Measurements from ENCODE around the gene NEMP1.

NEMP1 gene

GRCh38 chr12:57012600-57013465, 65.8 kb downstream of the NEMP1 start:
- Histone ChIP-seq H3K4me1 (ENCODE audit: control insufficient read depth in 2 of 2, insufficient read depth in 2 of 2, low read length in 2 of 2) (no peaks in the 10 kb centered on the region), H3K36me3 (ENCODE audit: control insufficient read depth in 2 of 2, insufficient read depth in 2 of 2, low read length in 2 of 2) (no peaks in the 10 kb centered on the region), H3K27me3 (ENCODE audit: control insufficient read depth in 2 of 2, insufficient read depth in 2 of 2, low read length in 2 of 2) (no peaks in the 10 kb centered on the region), H3K4me3 (ENCODE audit: low read length in 2 of 2) (no peak overlapping the region), H3K9ac (ENCODE audit: low read depth in 1 of 2, low read length in 2 of 2) (no peak overlapping the region), H3K27ac (ENCODE audit: low read depth in 2 of 2, low read length in 2 of 2) (no peak overlapping the region), H3K9me3 (ENCODE audit: control insufficient read depth in 2 of 2, low read length in 2 of 2) (no peaks in the 10 kb centered on the region)

- H3K4me3 ChIP-seq (ENCODE audit: low read length in 2 of 2) = no peak overlapping the region
- H3K27me3 ChIP-seq (ENCODE audit: control insufficient read depth in 2 of 2, insufficient read depth in 2 of 2, low read length in 2 of 2) = no peaks in the 10 kb centered on the region
- H3K9me3 ChIP-seq (ENCODE audit: control insufficient read depth in 2 of 2, low read length in 2 of 2) = no peaks in the 10 kb centered on the region
- no peak overlapping the region for H3K27ac ChIP-seq (ENCODE audit: low read depth in 2 of 2, low read length in 2 of 2)
- no peak overlapping the region for H3K9ac ChIP-seq (ENCODE audit: low read depth in 1 of 2, low read length in 2 of 2)
- H3K4me1 ChIP-seq (ENCODE audit: control insufficient read depth in 2 of 2, insufficient read depth in 2 of 2, low read length in 2 of 2) = peaks cover 2 to 3% of the 10 kb centered on the region in 2 donors
- no peaks in the 10 kb centered on the region for H3K36me3 ChIP-seq (ENCODE audit: control insufficient read depth in 2 of 2, insufficient read depth in 2 of 2, low read length in 2 of 2)
Observed at GRCh38 chr12:57011438-57012424, 66.9 kb downstream of the NEMP1 start.

- peaks cover 5% of the 10 kb centered on the region in 2 donors for H3K4me1 ChIP-seq (ENCODE audit: control insufficient read depth in 2 of 2, insufficient read depth in 2 of 2, low read length in 2 of 2)
- H3K4me3 ChIP-seq (ENCODE audit: low read length in 2 of 2) = no peak overlapping the region
- no peaks in the 10 kb centered on the region for H3K9me3 ChIP-seq (ENCODE audit: control insufficient read depth in 2 of 2, low read length in 2 of 2)
- no peaks in the 10 kb centered on the region for H3K36me3 ChIP-seq (ENCODE audit: control insufficient read depth in 2 of 2, insufficient read depth in 2 of 2, low read length in 2 of 2)
- H3K27ac ChIP-seq (ENCODE audit: low read depth in 2 of 2, low read length in 2 of 2) = no peak overlapping the region
- no peaks in the 10 kb centered on the region for H3K27me3 ChIP-seq (ENCODE audit: control insufficient read depth in 2 of 2, insufficient read depth in 2 of 2, low read length in 2 of 2)
- no peak overlapping the region for H3K9ac ChIP-seq (ENCODE audit: low read depth in 1 of 2, low read length in 2 of 2)
Observed at GRCh38 chr12:57010627-57011247, 67.9 kb downstream of the NEMP1 start.

GRCh38 chr12:57009949-57010626, 68.5 kb downstream of the NEMP1 start:
- Histone ChIP-seq H3K27ac (ENCODE audit: low read depth in 2 of 2, low read length in 2 of 2) (no peak overlapping the region), H3K9me3 (ENCODE audit: control insufficient read depth in 2 of 2, low read length in 2 of 2) (no peaks in the 10 kb centered on the region), H3K36me3 (ENCODE audit: control insufficient read depth in 2 of 2, insufficient read depth in 2 of 2, low read length in 2 of 2) (no peaks in the 10 kb centered on the region), H3K4me1 (ENCODE audit: control insufficient read depth in 2 of 2, insufficient read depth in 2 of 2, low read length in 2 of 2) (peaks cover 5 to 11% of the 10 kb centered on the region in 2 donors), H3K9ac (ENCODE audit: low read depth in 1 of 2, low read length in 2 of 2) (no peak overlapping the region), H3K4me3 (ENCODE audit: low read length in 2 of 2) (no peak overlapping the region), H3K27me3 (ENCODE audit: control insufficient read depth in 2 of 2, insufficient read depth in 2 of 2, low read length in 2 of 2) (no peaks in the 10 kb centered on the region)

- peaks cover 5 to 11% of the 10 kb centered on the region in 2 donors for H3K4me1 ChIP-seq (ENCODE audit: control insufficient read depth in 2 of 2, insufficient read depth in 2 of 2, low read length in 2 of 2)
- no peak overlapping the region for H3K4me3 ChIP-seq (ENCODE audit: low read length in 2 of 2)
- no peaks in the 10 kb centered on the region for H3K27me3 ChIP-seq (ENCODE audit: control insufficient read depth in 2 of 2, insufficient read depth in 2 of 2, low read length in 2 of 2)
- H3K9ac ChIP-seq (ENCODE audit: low read depth in 1 of 2, low read length in 2 of 2) = no peak overlapping the region
- no peaks in the 10 kb centered on the region for H3K9me3 ChIP-seq (ENCODE audit: control insufficient read depth in 2 of 2, low read length in 2 of 2)
- peak overlapping the region in 1 of 2 donors; percentile 6 for H3K27ac ChIP-seq (ENCODE audit: low read depth in 2 of 2, low read length in 2 of 2)
- H3K36me3 ChIP-seq (ENCODE audit: control insufficient read depth in 2 of 2, insufficient read depth in 2 of 2, low read length in 2 of 2) = peaks cover 13 to 14% of the 10 kb centered on the region in 2 donors
Observed at GRCh38 chr12:57008178-57008577, 70.4 kb downstream of the NEMP1 start.

GRCh38 chr12:57006809-57007475, 71.6 kb downstream of the NEMP1 start:
- Histone ChIP-seq H3K36me3 (ENCODE audit: control insufficient read depth in 2 of 2, insufficient read depth in 2 of 2, low read length in 2 of 2) (peaks cover 21 to 25% of the 10 kb centered on the region in 2 donors), H3K4me1 (ENCODE audit: control insufficient read depth in 2 of 2, insufficient read depth in 2 of 2, low read length in 2 of 2) (peaks cover 5 to 11% of the 10 kb centered on the region in 2 donors), H3K4me3 (ENCODE audit: low read length in 2 of 2) (peak overlapping the region; percentile 42 to 67), H3K9ac (ENCODE audit: low read depth in 1 of 2, low read length in 2 of 2) (peak overlapping the region in 1 of 2 donors; percentile 65), H3K27ac (ENCODE audit: low read depth in 2 of 2, low read length in 2 of 2) (peak overlapping the region in 1 of 2 donors; percentile 32), H3K9me3 (ENCODE audit: control insufficient read depth in 2 of 2, low read length in 2 of 2) (no peaks in the 10 kb centered on the region), H3K27me3 (ENCODE audit: control insufficient read depth in 2 of 2, insufficient read depth in 2 of 2, low read length in 2 of 2) (no peaks in the 10 kb centered on the region)

GRCh38 chr12:57005980-57006808, 72.4 kb downstream of the NEMP1 start, which contains the start of gene ZBTB39:
TSS of gene ZBTB39 (minus strand) at chr12:57006546. CDS start at chr12:57004917, 1,629 bp downstream.
- Histone ChIP-seq H3K4me1 (ENCODE audit: control insufficient read depth in 2 of 2, insufficient read depth in 2 of 2, low read length in 2 of 2) (peaks cover 10 to 11% of the 10 kb centered on the region in 2 donors), H3K36me3 (ENCODE audit: control insufficient read depth in 2 of 2, insufficient read depth in 2 of 2, low read length in 2 of 2) (peaks cover 21 to 27% of the 10 kb centered on the region in 2 donors)

More at GRCh38 chr12:57005980-57006808, 72.4 kb downstream of the NEMP1 start, which contains the start of gene ZBTB39:
- Histone ChIP-seq H3K4me3 (ENCODE audit: low read length in 2 of 2) (peak within 1 kb of the TSS; percentile 77 to 78), H3K27ac (ENCODE audit: low read depth in 2 of 2, low read length in 2 of 2) (peak within 1 kb of the TSS; percentile 17 to 52), H3K27me3 (ENCODE audit: control insufficient read depth in 2 of 2, insufficient read depth in 2 of 2, low read length in 2 of 2) (no peaks in the 10 kb centered on the region), H3K9me3 (ENCODE audit: control insufficient read depth in 2 of 2, low read length in 2 of 2) (no peaks in the 10 kb centered on the region), H3K9ac (ENCODE audit: low read depth in 1 of 2, low read length in 2 of 2) (peak within 1 kb of the TSS; percentile 65 to 70)
